HUES48 (cell line): ENCODE results near the gene BIRC7.

Source experiments
- H3K27ac ChIP-seq: one replicate; pipeline ENCODE4 v1.7.0; 2013; ENCODE audit warnings: low read depth, low read length, inconsistent platforms
- H3K27me3 ChIP-seq: 2 replicates; pipeline ENCODE4 v1.6.1; 2013; ENCODE audit warnings: mild to moderate bottlenecking, low read length; ENCODE audit not compliant: control insufficient read depth, insufficient read depth
- H3K36me3 ChIP-seq: 2 replicates; pipeline ENCODE4 v1.6.1; 2013; ENCODE audit warnings: low read length; ENCODE audit not compliant: control insufficient read depth, insufficient read depth
- H3K4me1 ChIP-seq: 2 replicates; pipeline ENCODE4 v1.6.1; 2013; ENCODE audit warnings: mild to moderate bottlenecking, low read length; ENCODE audit not compliant: control insufficient read depth, insufficient read depth
- H3K4me3 ChIP-seq: 2 replicates; pipeline ENCODE4 v1.5.1; 2013; ENCODE audit warnings: mild to moderate bottlenecking, low read depth, low read length
- H3K9ac ChIP-seq: 2 replicates; pipeline ENCODE4 v1.6.1; 2013; ENCODE audit warnings: mild to moderate bottlenecking, low read depth, low read length, moderate library complexity
- H3K9me3 ChIP-seq: 2 replicates; pipeline ENCODE4 v1.6.1; 2013; ENCODE audit warnings: low read length; ENCODE audit not compliant: control insufficient read depth, insufficient read depth

The BIRC7 gene

GRCh38 chr20:63284981-63285524 is 49.3 kb downstream of the BIRC7 start:
- Histone ChIP-seq H3K9ac (no peak overlapping the region), H3K27ac (no peak overlapping the region), H3K36me3 (peaks cover 80% of the 10 kb centered on the region), H3K27me3 (no peaks in the 10 kb centered on the region), H3K4me3 (no peak overlapping the region), H3K4me1 (no peaks in the 10 kb centered on the region), H3K9me3 (no peaks in the 10 kb centered on the region)

GRCh38 chr20:63285636-63286615 is 50.2 kb downstream of the BIRC7 start:
- Histone ChIP-seq H3K4me1 (peaks cover 2% of the 10 kb centered on the region; the same call in 1 of the 2 replicates), H3K27me3 (no peaks in the 10 kb centered on the region), H3K9ac (no peak overlapping the region), H3K4me3 (no peak overlapping the region), H3K27ac (no peak overlapping the region), H3K9me3 (no peaks in the 10 kb centered on the region), H3K36me3 (peaks cover 71% of the 10 kb centered on the region)

GRCh38 chr20:63286781-63287696 is 51.3 kb downstream of the BIRC7 start:
- Histone ChIP-seq H3K4me1 (peaks cover 3% of the 10 kb centered on the region; the same call in 1 of the 2 replicates), H3K4me3 (no peak overlapping the region), H3K27ac (no peak overlapping the region), H3K9ac (no peak overlapping the region), H3K27me3 (no peaks in the 10 kb centered on the region), H3K9me3 (no peaks in the 10 kb centered on the region), H3K36me3 (peaks cover 61% of the 10 kb centered on the region)

GRCh38 chr20:63287697-63288580 is 52.2 kb downstream of the BIRC7 start:
- Histone ChIP-seq H3K4me3 (no peak overlapping the region), H3K27me3 (no peaks in the 10 kb centered on the region), H3K9ac (no peak overlapping the region), H3K9me3 (no peaks in the 10 kb centered on the region), H3K27ac (no peak overlapping the region), H3K4me1 (peaks cover 3% of the 10 kb centered on the region; the same call in 1 of the 2 replicates), H3K36me3 (peaks cover 53% of the 10 kb centered on the region)

- Histone ChIP-seq H3K27me3 (no peaks in the 10 kb centered on the region), H3K27ac (no peak overlapping the region), H3K4me3 (no peak overlapping the region), H3K9ac (no peak overlapping the region), H3K4me1 (peaks cover 3% of the 10 kb centered on the region; the same call in 1 of the 2 replicates), H3K9me3 (no peaks in the 10 kb centered on the region), H3K36me3 (peaks cover 46% of the 10 kb centered on the region)
These were observed 53.0 kb downstream of the BIRC7 start for GRCh38 chr20:63288581-63289251.

GRCh38 chr20:63289311-63290135 is 53.8 kb downstream of the BIRC7 start:
- Histone ChIP-seq H3K9me3 (no peaks in the 10 kb centered on the region), H3K27me3 (no peaks in the 10 kb centered on the region), H3K9ac (no peak overlapping the region), H3K36me3 (peaks cover 43% of the 10 kb centered on the region), H3K27ac (no peak overlapping the region), H3K4me3 (no peak overlapping the region), H3K4me1 (peaks cover 3% of the 10 kb centered on the region; the same call in 1 of the 2 replicates)
